ENCODE measurements around the gene LCE3B. TPM values are rescaled to one million over a fixed set of nuclear protein-coding genes. Genes with fewer than 3 reads are reported as not detected.

Gene LCE3B, protein sequence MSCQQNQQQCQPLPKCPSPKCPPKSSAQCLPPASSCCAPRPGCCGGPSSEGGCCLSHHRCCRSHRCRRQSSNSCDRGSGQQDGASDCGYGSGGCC
- polyA plus RNA-seq (2012; ENCODE audit: insufficient read length, low read depth), result not detected

DNA sequence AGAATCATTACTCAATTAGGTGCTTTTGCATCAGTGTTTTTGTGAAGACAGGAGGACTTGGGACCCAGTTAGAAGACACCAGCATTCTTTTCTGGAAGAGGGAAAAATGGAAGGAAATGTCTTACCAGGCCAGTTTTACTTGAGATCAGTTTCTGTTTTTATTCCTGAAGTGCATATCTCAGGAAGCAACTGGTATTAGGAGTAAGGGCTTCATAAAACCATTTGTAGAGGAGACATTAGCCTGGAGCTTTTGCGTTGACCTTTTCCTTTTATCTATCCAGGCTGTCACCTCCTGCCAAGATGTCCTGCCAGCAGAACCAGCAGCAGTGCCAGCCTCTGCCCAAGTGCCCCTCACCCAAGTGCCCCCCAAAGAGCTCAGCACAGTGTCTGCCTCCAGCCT is at the start of gene LCE3B:
LCE3B (plus strand) TSS at position 301 of the 400 bp plus-strand sequence; CDS start at position 301, 0 bp downstream.
- TF ChIP-seq, protein P1, sequence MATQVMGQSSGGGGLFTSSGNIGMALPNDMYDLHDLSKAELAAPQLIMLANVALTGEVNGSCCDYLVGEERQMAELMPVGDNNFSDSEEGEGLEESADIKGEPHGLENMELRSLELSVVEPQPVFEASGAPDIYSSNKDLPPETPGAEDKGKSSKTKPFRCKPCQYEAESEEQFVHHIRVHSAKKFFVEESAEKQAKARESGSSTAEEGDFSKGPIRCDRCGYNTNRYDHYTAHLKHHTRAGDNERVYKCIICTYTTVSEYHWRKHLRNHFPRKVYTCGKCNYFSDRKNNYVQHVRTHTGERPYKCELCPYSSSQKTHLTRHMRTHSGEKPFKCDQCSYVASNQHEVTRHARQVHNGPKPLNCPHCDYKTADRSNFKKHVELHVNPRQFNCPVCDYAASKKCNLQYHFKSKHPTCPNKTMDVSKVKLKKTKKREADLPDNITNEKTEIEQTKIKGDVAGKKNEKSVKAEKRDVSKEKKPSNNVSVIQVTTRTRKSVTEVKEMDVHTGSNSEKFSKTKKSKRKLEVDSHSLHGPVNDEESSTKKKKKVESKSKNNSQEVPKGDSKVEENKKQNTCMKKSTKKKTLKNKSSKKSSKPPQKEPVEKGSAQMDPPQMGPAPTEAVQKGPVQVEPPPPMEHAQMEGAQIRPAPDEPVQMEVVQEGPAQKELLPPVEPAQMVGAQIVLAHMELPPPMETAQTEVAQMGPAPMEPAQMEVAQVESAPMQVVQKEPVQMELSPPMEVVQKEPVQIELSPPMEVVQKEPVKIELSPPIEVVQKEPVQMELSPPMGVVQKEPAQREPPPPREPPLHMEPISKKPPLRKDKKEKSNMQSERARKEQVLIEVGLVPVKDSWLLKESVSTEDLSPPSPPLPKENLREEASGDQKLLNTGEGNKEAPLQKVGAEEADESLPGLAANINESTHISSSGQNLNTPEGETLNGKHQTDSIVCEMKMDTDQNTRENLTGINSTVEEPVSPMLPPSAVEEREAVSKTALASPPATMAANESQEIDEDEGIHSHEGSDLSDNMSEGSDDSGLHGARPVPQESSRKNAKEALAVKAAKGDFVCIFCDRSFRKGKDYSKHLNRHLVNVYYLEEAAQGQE (IDR thresholded peaks at IDR 0.05; ENCODE audit: insufficient read depth in 1 of 2, low read depth in 2 of 2, low read length in 2 of 2), result no peak
- TF ChIP-seq POLR2AphosphoS5 (IDR thresholded peaks at IDR 0.05; ENCODE audit: low read depth, low read length), result no peak
- TF ChIP-seq SIN3A (IDR thresholded peaks at IDR 0.05; ENCODE audit: borderline replicate concordance, insufficient read depth, low read length), result no peak
- TF ChIP-seq FOXP2 (optimal IDR thresholded peaks at IDR 0.05; ENCODE audit: borderline replicate concordance, extremely low read depth, extremely low read length, insufficient read depth), result no peak
- TF ChIP-seq TAF1 (IDR thresholded peaks at IDR 0.05; ENCODE audit: borderline replicate concordance, insufficient read depth, low read length), result no peak

- TF ChIP-seq SIN3A (IDR thresholded peaks at IDR 0.05; ENCODE audit: borderline replicate concordance, insufficient read depth, low read length) (no peak), POLR2AphosphoS5 (IDR thresholded peaks at IDR 0.05; ENCODE audit: low read depth, low read length) (no peak), FOXP2 (optimal IDR thresholded peaks at IDR 0.05; ENCODE audit: borderline replicate concordance, extremely low read depth, extremely low read length, insufficient read depth) (no peak), TAF1 (IDR thresholded peaks at IDR 0.05; ENCODE audit: borderline replicate concordance, insufficient read depth, low read length) (no peak)
- TF ChIP-seq, protein P1 (IDR thresholded peaks at IDR 0.05; ENCODE audit: insufficient read depth in 1 of 2, low read depth in 2 of 2, low read length in 2 of 2), result no peak
These were observed 48.5 kb upstream of the LCE3B start for GRCh38 chr1:152565115-152565514.

- TF ChIP-seq, protein P1 (IDR thresholded peaks at IDR 0.05; ENCODE audit: insufficient read depth in 1 of 2, low read depth in 2 of 2, low read length in 2 of 2), result no peak
- TF ChIP-seq SIN3A (IDR thresholded peaks at IDR 0.05; ENCODE audit: borderline replicate concordance, insufficient read depth, low read length) (no peak), POLR2AphosphoS5 (IDR thresholded peaks at IDR 0.05; ENCODE audit: low read depth, low read length) (no peak), FOXP2 (optimal IDR thresholded peaks at IDR 0.05; ENCODE audit: borderline replicate concordance, extremely low read depth, extremely low read length, insufficient read depth) (no peak), TAF1 (IDR thresholded peaks at IDR 0.05; ENCODE audit: borderline replicate concordance, insufficient read depth, low read length) (no peak)
These were observed 47.9 kb upstream of the LCE3B start for GRCh38 chr1:152565535-152566215.

- no peak for TF ChIP-seq SIN3A (IDR thresholded peaks at IDR 0.05; ENCODE audit: borderline replicate concordance, insufficient read depth, low read length)
- TF ChIP-seq TAF1 (IDR thresholded peaks at IDR 0.05; ENCODE audit: borderline replicate concordance, insufficient read depth, low read length), result no peak
- TF ChIP-seq FOXP2 (optimal IDR thresholded peaks at IDR 0.05; ENCODE audit: borderline replicate concordance, extremely low read depth, extremely low read length, insufficient read depth), result no peak
- TF ChIP-seq, protein P1 (IDR thresholded peaks at IDR 0.05; ENCODE audit: insufficient read depth in 1 of 2, low read depth in 2 of 2, low read length in 2 of 2), result no peak
- TF ChIP-seq POLR2AphosphoS5 (IDR thresholded peaks at IDR 0.05; ENCODE audit: low read depth, low read length), result no peak
These were observed 46.9 kb upstream of the LCE3B start, which contains the start of gene LCE3E for GRCh38 chr1:152566681-152567080. LCE3E (minus strand) TSS chr1:152566780; CDS start chr1:152566208, 572 bp downstream.

Data from PFSK-1 (cell line).